HL-60 (cell line): ENCODE data around the gene TBC1D22A.
A peak's percentile ranks its signal among the peaks of the same experiment; 100 is the strongest.

Source experiments
- DNase-seq, 2 experiments: peaks; one replicate each; pipeline ENCODE4 v3.0.0-alpha.2; 2010 to 2020; ENCODE audit warnings: low read depth in 1 of 2, low spot score in 1 of 2
- H3K27ac ChIP-seq: fragments of 250-450 bp; sonication (Bioruptor Pico); replicated peaks from 2 replicates; pipeline ENCODE4 v1.5.1; 2020; ENCODE audit warnings: mild to moderate bottlenecking, moderate library complexity
- H3K27me3 ChIP-seq: fragments of 250-450 bp; sonication (Bioruptor Pico); 2 replicates; pipeline ENCODE4 v1.5.1; 2021; ENCODE audit warnings: mild to moderate bottlenecking, moderate library complexity; ENCODE audit not compliant: insufficient read depth, poor library complexity, severe bottlenecking
- H3K4me3 ChIP-seq: replicated peaks from 2 replicates; pipeline ENCODE4 v1.5.1; 2011; ENCODE audit warnings: mild to moderate bottlenecking, control low read depth, low read length; ENCODE audit not compliant: insufficient read depth
- GABPA ChIP-seq: IDR thresholded peaks from 2 replicates; pipeline ENCODE4 v1.6.1; 2012; ENCODE audit warnings: low read depth
- POLR2AphosphoS5 ChIP-seq: IDR thresholded peaks from 2 replicates; pipeline ENCODE4 v1.6.1; 2012; ENCODE audit warnings: low read depth
- SPI1 ChIP-seq: IDR thresholded peaks from 2 replicates; pipeline ENCODE4 v1.6.1; 2012; ENCODE audit warnings: low read depth, mild to moderate bottlenecking, borderline replicate concordance
- TF ChIP-seq, protein P1 (sequence below): IDR thresholded peaks from one replicate; pipeline ENCODE4 v1.5.1; 2011; ENCODE audit warnings: low read length, control low read depth, inconsistent platforms; ENCODE audit not compliant: insufficient read depth
- TF ChIP-seq, protein P2 (sequence below): IDR thresholded peaks from 2 replicates; pipeline ENCODE4 v1.6.1; 2012; ENCODE audit warnings: low read depth; ENCODE audit not compliant: insufficient replicate concordance

Gene TBC1D22A

DNA sequence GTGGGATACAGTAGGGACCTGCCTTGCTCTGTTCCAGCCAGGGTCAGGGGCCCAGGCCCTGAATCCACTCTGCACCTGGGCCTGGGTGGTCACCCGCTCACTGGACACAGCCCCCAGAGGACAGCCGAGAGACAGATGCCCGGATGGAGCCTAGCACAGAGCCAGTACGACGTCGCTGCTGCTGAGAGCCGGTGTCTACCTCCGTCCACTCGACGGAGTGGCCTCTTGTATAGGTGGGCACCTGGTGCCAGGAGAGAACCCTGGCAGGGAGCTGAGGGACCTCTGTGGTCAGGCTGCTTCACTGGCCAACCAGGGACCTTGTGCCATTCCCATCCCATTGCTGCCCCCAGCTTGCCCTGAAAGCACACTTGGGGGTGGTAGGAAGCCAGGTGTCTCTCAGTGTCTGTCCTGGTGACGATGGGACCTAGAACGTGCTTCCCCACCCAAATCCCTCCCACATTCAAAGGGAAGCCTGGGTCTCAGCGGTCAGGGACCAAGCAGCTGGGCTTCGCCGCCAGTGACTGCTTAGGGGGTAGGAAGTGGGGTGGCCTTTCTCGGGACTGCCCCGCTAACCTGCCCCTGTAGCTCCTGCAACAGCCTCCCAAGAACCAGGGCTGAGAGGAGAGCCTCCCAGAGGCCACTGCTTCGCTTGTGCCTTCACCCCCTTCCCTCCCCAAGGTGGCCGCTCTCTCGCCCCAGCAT lies 14.1 kb upstream of the TBC1D22A start:
- no peak overlapping the region for H3K4me3 ChIP-seq
- TF ChIP-seq POLR2AphosphoS5 = no peak
- TF ChIP-seq, protein P1, sequence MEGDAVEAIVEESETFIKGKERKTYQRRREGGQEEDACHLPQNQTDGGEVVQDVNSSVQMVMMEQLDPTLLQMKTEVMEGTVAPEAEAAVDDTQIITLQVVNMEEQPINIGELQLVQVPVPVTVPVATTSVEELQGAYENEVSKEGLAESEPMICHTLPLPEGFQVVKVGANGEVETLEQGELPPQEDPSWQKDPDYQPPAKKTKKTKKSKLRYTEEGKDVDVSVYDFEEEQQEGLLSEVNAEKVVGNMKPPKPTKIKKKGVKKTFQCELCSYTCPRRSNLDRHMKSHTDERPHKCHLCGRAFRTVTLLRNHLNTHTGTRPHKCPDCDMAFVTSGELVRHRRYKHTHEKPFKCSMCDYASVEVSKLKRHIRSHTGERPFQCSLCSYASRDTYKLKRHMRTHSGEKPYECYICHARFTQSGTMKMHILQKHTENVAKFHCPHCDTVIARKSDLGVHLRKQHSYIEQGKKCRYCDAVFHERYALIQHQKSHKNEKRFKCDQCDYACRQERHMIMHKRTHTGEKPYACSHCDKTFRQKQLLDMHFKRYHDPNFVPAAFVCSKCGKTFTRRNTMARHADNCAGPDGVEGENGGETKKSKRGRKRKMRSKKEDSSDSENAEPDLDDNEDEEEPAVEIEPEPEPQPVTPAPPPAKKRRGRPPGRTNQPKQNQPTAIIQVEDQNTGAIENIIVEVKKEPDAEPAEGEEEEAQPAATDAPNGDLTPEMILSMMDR = no peak
- TF ChIP-seq GABPA = no peak
- peak overlapping the region; percentile 38; the same call in 1 of the 2 replicates for H3K27ac ChIP-seq
- no peak for DNase-seq
- no peaks in the 10 kb centered on the region for H3K27me3 ChIP-seq

DNA sequence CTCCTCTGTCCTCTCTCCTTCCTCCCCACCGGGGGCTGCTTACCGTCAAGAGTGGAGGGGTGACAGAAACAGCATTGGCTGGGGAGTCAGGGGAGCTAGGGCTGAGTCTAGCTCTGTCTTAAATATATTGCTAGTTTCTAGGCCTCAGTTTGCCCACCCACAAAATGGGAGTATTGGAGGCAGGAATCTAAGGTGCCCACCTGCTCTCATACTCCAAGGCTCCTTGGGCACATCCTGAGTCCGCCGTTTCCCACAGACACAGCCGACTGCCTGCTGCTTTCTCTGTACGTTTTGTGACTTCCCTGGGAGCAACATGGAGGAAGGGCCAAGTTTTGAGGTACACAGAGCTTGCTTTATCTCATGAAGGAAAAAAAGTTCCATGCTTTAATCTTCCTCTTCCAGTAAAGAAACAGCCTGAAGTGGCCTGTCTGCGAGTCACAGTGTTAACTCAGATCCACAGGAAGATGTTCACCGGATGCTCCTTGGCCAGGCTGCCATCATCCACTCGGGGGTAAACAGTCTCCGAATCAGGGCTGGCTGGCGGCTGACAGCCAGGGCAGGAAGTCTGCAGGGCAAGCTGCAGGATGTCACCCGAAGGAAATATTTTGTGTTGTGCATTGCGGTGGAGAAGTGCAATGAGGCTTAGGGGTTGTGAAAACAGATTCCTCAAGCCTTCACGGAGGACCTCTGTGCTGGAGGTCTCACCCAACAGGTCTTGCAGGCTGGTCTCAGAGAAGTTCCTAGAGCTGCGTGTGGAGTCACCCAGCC lies 13.4 kb upstream of the TBC1D22A start:
- H3K4me3 ChIP-seq = no peak overlapping the region
- peak in 1 of 2 experiments; percentile 73 for DNase-seq

DNA sequence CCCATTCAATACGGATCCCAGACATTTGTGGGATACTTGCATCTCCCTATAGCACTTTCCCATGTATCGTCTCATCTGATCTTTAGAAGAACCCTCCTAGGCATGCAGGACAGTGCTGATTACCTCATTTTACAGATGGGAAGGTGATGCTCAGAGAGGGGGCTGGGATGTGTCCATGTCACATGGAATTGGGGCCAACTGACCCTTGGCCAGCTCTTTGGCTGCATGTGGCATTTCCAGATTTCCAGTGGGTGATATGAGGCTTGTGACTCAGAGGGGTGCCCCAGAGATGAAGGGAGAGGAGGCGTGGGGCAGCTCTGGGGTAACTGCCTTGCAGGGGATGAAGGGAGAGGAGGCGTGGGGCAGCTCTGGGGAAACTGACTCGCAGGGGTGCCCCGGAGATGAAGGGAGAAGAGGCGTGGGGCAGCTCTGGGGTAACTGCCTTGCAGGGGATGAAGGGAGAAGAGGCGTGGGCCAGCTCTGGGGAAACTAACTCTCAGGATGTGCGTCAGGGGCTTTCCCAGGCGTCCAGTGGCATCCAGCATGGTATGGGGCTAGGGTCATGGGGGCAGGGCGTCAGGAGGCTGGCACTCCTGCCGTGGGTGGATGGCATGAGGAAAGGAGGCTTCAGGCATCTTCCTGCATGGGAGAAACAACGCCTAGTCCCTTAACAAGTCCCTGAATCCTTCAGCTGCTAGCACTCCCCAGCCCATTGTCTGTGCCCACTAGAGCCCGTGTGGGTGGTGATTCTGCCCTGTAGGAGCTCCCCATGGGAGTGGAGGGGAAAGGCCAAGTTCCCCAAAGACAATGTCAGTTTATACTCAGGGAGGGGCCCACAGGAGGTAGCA lies 12.5 kb upstream of the TBC1D22A start:
- no peaks in the 10 kb centered on the region for H3K27me3 ChIP-seq
- TF ChIP-seq POLR2AphosphoS5 (no peak), GABPA (no peak), SPI1 (no peak)
- TF ChIP-seq, protein P1 = no peak
- TF ChIP-seq, protein P2, sequence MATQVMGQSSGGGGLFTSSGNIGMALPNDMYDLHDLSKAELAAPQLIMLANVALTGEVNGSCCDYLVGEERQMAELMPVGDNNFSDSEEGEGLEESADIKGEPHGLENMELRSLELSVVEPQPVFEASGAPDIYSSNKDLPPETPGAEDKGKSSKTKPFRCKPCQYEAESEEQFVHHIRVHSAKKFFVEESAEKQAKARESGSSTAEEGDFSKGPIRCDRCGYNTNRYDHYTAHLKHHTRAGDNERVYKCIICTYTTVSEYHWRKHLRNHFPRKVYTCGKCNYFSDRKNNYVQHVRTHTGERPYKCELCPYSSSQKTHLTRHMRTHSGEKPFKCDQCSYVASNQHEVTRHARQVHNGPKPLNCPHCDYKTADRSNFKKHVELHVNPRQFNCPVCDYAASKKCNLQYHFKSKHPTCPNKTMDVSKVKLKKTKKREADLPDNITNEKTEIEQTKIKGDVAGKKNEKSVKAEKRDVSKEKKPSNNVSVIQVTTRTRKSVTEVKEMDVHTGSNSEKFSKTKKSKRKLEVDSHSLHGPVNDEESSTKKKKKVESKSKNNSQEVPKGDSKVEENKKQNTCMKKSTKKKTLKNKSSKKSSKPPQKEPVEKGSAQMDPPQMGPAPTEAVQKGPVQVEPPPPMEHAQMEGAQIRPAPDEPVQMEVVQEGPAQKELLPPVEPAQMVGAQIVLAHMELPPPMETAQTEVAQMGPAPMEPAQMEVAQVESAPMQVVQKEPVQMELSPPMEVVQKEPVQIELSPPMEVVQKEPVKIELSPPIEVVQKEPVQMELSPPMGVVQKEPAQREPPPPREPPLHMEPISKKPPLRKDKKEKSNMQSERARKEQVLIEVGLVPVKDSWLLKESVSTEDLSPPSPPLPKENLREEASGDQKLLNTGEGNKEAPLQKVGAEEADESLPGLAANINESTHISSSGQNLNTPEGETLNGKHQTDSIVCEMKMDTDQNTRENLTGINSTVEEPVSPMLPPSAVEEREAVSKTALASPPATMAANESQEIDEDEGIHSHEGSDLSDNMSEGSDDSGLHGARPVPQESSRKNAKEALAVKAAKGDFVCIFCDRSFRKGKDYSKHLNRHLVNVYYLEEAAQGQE = no peak
- DNase-seq = no peak
- no peak overlapping the region for H3K4me3 ChIP-seq
- peak overlapping the region; percentile 38; the same call in 1 of the 2 replicates for H3K27ac ChIP-seq

More for the DNA sequence above, 13.4 kb upstream of the TBC1D22A start:
- no peaks in the 10 kb centered on the region for H3K27me3 ChIP-seq
- H3K27ac ChIP-seq = peak overlapping the region; percentile 38
- TF ChIP-seq, protein P2 = no peak
- TF ChIP-seq SPI1 = 0 out of 2 replicates have a peak, but pooled peaks have one; percentile 7
- TF ChIP-seq POLR2AphosphoS5 = 0 out of 2 replicates have a peak, but pooled peaks have one; percentile 43

DNA sequence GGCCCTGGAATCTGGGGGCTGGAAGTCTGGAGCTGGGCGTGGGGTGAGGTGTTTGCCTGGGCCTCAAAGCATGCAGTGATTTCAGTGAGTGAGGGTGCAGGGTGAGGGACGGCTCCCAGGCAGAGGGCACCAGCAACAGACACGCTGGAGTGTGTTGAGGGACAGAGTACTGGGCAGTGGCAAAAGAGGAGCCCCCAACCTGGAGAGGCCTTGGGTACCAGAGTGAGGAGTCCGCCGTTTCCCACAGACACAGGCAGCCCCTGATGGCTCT lies 12.0 kb upstream of the TBC1D22A start:
- no peaks in the 10 kb centered on the region for H3K27me3 ChIP-seq

More for the DNA sequence above, 12.0 kb upstream of the TBC1D22A start:
- no peak overlapping the region for H3K27ac ChIP-seq
- H3K4me3 ChIP-seq = no peak overlapping the region
- TF ChIP-seq, protein P2 = no peak
- TF ChIP-seq, protein P1 = no peak
- TF ChIP-seq POLR2AphosphoS5 (no peak), SPI1 (no peak), GABPA (no peak)
- DNase-seq = no peak
